ENCODE results near the gene SRD5A1.

- TF ChIP-seq CTCF (IDR thresholded peaks at IDR 0.05) = no peak
- TF ChIP-seq EZH2phosphoT487 (IDR thresholded peaks at IDR 0.05) = no peak
Measured at GRCh38 chr5:6593148-6594016, 39.9 kb upstream of the SRD5A1 start.

Data from neural progenitor cell (in vitro differentiated cells).